GM18507 (cell line): ENCODE results near the gene COA6.
A peak's percentile ranks its signal among the peaks of the same experiment; 100 is the strongest.

Experiments
- DNase-seq: peaks from one replicate; pipeline ENCODE4 v3.0.0; 2011; ENCODE audit warnings: low read depth; ENCODE audit not compliant: insufficient read length; ENCODE audit errors: extremely low spot score
- FAIRE-seq: peaks from 2 replicates; lab custom pipeline; 2011; peaks lifted over from hg19 to GRCh38; lab: Jason Lieb, UNC

COA6 gene

GRCh38 chr1:234402939-234403338, 29.7 kb downstream of the COA6 start:
- DNase-seq (no peak), FAIRE-seq (no peak)

- FAIRE-seq (no peak), DNase-seq (no peak)
Measured at GRCh38 chr1:234405676-234406075, 32.4 kb downstream of the COA6 start.

DNA sequence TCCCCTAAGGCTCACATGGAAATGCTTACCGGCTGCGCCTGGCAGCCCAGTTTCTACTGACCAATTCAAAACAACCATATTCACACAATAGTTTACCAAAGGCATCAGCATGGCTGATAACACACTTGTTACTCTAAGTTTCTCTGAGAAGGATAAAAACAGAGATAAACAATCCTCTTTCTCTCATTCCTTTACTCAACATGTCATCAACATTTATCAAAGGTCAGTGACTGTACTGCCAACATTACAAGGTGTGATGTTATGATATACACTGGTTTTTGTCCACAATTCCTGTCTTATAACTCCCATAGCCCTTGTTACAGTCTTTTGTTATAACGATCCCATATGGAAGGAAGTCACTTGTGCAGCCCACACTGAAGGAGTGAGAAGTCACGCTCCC, 33.6 kb downstream of the COA6 start:
- no peak for DNase-seq
- no peak for FAIRE-seq

- no peak for DNase-seq
- FAIRE-seq: no peak
Measured at GRCh38 chr1:234408757-234409156, 35.5 kb downstream of the COA6 start.

DNA sequence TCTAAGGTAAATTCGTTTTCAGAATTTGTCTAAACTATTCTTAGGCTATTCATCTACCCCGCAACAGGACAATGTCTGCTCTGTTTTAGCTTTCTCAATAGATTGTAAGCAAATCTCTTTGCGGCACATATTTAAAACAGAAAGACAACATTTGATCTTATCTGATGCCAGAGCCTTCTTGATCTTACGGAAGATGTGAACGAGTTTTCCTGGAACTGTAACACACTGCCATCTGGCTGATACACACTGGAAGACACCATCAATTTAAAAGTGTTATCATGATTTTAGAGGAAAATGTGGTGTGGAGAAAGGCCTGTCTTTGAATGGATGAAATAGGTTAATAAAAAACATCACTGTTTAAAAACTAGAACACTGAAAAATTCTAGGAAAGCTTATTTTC, 36.1 kb downstream of the COA6 start:
- FAIRE-seq: no peak
- DNase-seq: no peak

DNA sequence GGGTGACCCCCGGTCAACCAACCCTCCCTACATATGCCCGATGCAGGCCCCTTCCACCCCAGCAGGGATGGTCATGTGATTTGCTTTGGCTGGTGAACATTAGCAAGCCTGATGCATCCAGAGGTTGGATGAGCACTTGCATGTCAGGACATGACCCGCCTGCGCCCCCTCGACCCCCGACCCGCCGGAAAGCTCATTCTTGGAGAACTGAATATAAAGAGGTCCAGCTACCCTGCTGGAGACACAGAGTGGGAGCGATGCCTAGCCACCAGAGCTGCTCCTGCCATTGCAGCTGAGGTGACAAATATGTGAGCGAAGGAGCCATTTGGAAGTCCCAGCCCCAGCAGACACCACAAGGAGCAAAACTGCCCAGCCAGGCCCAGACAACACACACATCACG, 39.6 kb downstream of the COA6 start:
- DNase-seq (no peak), FAIRE-seq (no peak)

GRCh38 chr1:234413485-234413884, 40.2 kb downstream of the COA6 start:
- no peak for FAIRE-seq

GRCh38 chr1:234413990-234414389, 40.7 kb downstream of the COA6 start:
- no peak for FAIRE-seq

More at GRCh38 chr1:234413485-234413884, 40.2 kb downstream of the COA6 start:
- no peak for DNase-seq

GRCh38 chr1:234427950-234428646, 54.8 kb downstream of the COA6 start:
- no peak for DNase-seq
- FAIRE-seq: no peak

More at GRCh38 chr1:234413990-234414389, 40.7 kb downstream of the COA6 start:
- DNase-seq: no peak

GRCh38 chr1:234429434-234429806, 56.2 kb downstream of the COA6 start:
- DNase-seq (no peak), FAIRE-seq (no peak)

DNA sequence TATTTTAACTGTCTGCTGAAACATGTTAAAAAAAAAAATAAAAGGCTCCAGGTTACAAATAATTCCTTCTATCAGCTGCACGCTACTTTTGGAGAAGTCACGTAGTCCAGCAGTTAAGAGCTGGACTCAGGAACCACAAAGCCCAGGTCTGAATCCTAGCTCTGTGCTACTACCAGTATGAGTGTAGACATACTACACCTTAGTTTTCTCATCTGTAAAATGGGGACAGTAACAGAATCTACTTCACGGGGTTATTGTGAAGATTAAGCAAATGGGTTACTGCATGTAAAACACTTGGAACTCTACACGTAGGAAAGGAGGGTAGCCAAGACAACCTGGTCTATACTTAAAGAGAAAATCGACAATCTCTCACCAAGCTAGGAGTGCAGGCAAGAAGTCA, 57.4 kb downstream of the COA6 start:
- FAIRE-seq: no peak
- DNase-seq: no peak

DNA sequence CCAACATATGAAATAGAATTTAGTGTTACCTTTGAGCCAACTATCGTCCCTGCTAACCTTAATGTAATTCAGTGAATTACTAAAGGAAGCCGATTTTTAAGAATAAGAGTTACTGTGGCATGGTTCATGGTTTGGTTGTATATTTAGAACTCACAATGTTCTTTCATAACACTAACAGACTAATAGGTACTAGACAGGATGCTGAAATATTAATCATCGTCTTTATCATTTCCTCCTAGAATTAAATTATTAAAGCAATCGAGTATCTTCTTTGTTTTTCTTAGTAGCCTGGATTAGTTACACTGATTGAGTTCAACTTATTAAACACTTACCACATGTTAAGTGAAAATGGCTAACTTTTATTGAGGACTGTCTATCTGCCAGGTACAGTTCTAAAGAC, 58.0 kb downstream of the COA6 start:
- FAIRE-seq: no peak
- DNase-seq: no peak

GRCh38 chr1:234433563-234434285, 60.5 kb downstream of the COA6 start:
- FAIRE-seq (peak; percentile 51), DNase-seq (peak; percentile 3)
